ENCODE data around the gene SDHAF1.
"Not testable (repeated sequence)": the region's sequence is repeated elsewhere in the genome, so short reads cannot be mapped to it uniquely, and the experiment has no call there.

Gene SDHAF1

GRCh38 chr19:35995048-35995993 is at the start of gene SDHAF1:
Gene SDHAF1, plus strand, starts transcription at chr19:35995188. Its CDS starts 87 bp downstream, at chr19:35995275.
- peak; percentile 98 for DNase-seq

GRCh38 chr19:35946203-35946602 is 48.8 kb upstream of the SDHAF1 start:
- DNase-seq = no peak

GRCh38 chr19:35949131-35949530 is 45.9 kb upstream of the SDHAF1 start:
- no peak for DNase-seq

GRCh38 chr19:35955881-35956634 is 38.9 kb upstream of the SDHAF1 start:
- DNase-seq = peak; percentile 78

GRCh38 chr19:35957411-35957810 is 37.6 kb upstream of the SDHAF1 start:
- DNase-seq = not testable (repeated sequence)

- no peak for DNase-seq
These were observed 36.3 kb upstream of the SDHAF1 start for GRCh38 chr19:35958660-35959039.

- peak; percentile 49 for DNase-seq
These were observed 35.7 kb upstream of the SDHAF1 start for GRCh38 chr19:35959040-35959967.

GRCh38 chr19:35959968-35960320 is 35.0 kb upstream of the SDHAF1 start:
- DNase-seq = no peak

GRCh38 chr19:35960432-35960972 is 34.5 kb upstream of the SDHAF1 start:
- DNase-seq = no peak

GRCh38 chr19:35963514-35963913 is 31.5 kb upstream of the SDHAF1 start:
- peak; percentile 36 for DNase-seq

GRCh38 chr19:35966771-35967170 is 28.2 kb upstream of the SDHAF1 start:
- DNase-seq = no peak

GRCh38 chr19:35973487-35973886 is 21.5 kb upstream of the SDHAF1 start:
- peak; percentile 24 for DNase-seq

- peak; percentile 8 for DNase-seq
These were observed 19.3 kb upstream of the SDHAF1 start for GRCh38 chr19:35975608-35976214.

- peak; percentile 76 for DNase-seq
These were observed 17.4 kb upstream of the SDHAF1 start for GRCh38 chr19:35977446-35978222.

GRCh38 chr19:35978271-35978670 is 16.7 kb upstream of the SDHAF1 start:
- DNase-seq = no peak

- DNase-seq = no peak
These were observed 16.1 kb upstream of the SDHAF1 start for GRCh38 chr19:35978832-35979365.

- DNase-seq = not testable (repeated sequence)
These were observed 14.0 kb upstream of the SDHAF1 start for GRCh38 chr19:35980997-35981396.

GRCh38 chr19:35983177-35983576 is 11.8 kb upstream of the SDHAF1 start:
- no peak for DNase-seq

- DNase-seq = no peak
These were observed 8.9 kb upstream of the SDHAF1 start for GRCh38 chr19:35986111-35986510.

- peak; percentile 80 for DNase-seq
These were observed 8.1 kb upstream of the SDHAF1 start for GRCh38 chr19:35986664-35987570.
